VCaP (cell line): ENCODE data around the gene TMEM80.
A peak's percentile ranks its signal among the peaks of the same experiment; 100 is the strongest.
"Not testable (repeated sequence)": the region's sequence is repeated elsewhere in the genome, so short reads cannot be mapped to it uniquely, and the experiment has no call there.

ENCODE experiments used
- H3K27ac ChIP-seq: fragments of 450-650 bp; 2 replicates; pipeline ENCODE4 v1.5.1; 2017
- TF ChIP-seq, protein P1 (sequence below): fragments of 450-650 bp; conservative IDR thresholded peaks from 2 replicates; pipeline ENCODE4 v1.5.1; 2017; ENCODE audit warnings: mild to moderate bottlenecking, moderate library complexity

Gene TMEM80

DNA sequence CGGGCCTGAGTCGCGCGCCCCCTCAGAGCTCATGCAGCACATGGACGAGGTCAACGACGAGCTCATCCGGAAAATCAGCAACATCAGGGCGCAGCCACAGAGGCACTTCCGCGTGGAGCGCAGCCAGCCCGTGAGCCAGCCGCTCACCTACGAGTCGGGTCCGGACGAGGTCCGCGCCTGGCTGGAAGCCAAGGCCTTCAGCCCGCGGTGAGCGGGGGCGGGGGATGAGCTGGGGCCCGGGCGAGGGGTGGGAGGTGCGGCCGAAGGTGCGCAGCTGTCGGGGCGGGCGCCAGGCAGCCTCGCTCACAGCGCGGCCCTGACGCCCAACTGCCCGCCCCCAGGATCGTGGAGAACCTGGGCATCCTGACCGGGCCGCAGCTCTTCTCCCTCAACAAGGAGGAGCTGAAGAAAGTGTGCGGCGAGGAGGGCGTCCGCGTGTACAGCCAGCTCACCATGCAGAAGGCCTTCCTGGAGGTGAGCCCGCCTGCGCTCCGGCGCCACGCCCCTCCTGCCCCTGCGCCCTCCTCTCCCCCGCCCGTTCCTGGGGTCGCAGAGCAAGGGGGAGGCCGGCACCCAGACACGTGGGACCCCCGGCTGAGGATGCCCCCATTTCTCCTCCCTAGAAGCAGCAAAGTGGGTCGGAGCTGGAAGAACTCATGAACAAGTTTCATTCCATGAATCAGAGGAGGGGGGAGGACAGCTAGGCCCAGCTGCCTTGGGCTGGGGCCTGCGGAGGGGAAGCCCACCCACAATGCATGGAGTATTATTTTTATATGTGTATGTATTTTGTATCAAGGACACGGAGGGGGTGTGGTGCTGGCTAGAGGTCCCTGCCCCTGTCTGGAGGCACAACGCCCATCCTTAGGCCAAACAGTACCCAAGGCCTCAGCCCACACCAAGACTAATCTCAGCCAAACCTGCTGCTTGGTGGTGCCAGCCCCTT lies 30.9 kb downstream of the TMEM80 start:
- TF ChIP-seq, protein P1, sequence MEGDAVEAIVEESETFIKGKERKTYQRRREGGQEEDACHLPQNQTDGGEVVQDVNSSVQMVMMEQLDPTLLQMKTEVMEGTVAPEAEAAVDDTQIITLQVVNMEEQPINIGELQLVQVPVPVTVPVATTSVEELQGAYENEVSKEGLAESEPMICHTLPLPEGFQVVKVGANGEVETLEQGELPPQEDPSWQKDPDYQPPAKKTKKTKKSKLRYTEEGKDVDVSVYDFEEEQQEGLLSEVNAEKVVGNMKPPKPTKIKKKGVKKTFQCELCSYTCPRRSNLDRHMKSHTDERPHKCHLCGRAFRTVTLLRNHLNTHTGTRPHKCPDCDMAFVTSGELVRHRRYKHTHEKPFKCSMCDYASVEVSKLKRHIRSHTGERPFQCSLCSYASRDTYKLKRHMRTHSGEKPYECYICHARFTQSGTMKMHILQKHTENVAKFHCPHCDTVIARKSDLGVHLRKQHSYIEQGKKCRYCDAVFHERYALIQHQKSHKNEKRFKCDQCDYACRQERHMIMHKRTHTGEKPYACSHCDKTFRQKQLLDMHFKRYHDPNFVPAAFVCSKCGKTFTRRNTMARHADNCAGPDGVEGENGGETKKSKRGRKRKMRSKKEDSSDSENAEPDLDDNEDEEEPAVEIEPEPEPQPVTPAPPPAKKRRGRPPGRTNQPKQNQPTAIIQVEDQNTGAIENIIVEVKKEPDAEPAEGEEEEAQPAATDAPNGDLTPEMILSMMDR, result no peak
- H3K27ac ChIP-seq, result peak overlapping the region; percentile 94

DNA sequence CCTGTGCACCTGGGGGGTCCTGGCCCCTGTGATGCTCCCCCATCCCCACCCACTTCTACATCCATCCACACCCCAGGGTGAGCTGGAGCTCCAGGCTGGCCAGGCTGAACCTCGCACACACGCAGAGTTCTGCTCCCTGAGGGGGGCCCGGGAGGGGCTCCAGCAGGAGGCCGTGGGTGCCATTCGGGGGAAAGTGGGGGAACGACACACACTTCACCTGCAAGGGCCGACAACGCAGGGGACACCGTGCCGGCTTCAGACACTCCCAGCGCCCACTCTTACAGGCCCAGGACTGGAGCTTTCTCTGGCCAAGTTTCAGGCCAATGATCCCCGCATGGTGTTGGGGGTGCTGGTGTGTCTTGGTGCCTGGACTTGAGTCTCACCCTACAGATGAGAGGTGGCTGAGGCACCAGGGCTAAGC lies 31.7 kb downstream of the TMEM80 start:
- TF ChIP-seq, protein P1, result no peak
- peak overlapping the region; percentile 94 for H3K27ac ChIP-seq

DNA sequence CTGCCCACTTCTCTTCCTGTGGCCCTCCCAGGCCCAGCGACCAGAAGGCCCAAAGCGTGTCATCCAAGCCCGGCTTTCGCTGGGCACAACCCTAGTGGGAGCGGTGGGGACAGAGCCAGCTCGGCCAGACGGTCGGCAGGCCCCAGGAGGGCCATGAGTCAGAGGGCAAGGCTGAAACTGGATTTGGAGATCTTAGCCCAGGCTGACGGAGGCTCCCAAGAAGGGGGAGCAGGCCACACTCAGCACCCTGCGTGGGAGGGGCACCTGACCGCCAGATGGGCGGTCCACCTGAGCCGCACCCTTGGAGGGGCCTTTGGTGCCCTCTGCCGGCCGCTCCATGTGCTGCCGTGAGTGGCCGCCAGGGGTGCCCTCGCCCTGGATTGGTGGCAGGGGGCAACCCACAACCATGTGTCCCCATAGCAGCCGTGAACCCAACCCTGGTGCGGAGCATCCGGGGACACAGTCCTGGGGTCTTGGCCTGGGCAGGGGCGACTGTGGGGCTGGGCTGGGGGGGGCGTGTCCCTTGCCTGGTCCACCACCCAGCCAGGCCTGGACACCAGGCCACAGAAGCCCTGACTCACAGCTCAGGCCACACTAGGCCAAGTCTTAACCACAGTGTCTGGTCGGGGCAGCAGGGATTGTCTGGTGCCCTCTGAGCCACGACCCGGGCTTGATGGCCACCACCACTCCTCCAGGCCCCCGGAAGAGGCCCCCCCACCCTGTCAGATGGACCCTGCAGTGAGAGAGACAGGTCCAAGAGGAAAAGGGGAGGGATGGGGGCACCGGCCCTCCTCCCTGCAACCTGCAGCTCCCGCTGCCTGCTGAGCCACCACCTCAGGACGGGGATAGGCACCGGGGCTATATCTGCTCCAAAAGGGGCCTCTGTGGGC lies 32.5 kb downstream of the TMEM80 start:
- TF ChIP-seq, protein P1, result peak; percentile 91
- H3K27ac ChIP-seq, result peak overlapping the region; percentile 94

DNA sequence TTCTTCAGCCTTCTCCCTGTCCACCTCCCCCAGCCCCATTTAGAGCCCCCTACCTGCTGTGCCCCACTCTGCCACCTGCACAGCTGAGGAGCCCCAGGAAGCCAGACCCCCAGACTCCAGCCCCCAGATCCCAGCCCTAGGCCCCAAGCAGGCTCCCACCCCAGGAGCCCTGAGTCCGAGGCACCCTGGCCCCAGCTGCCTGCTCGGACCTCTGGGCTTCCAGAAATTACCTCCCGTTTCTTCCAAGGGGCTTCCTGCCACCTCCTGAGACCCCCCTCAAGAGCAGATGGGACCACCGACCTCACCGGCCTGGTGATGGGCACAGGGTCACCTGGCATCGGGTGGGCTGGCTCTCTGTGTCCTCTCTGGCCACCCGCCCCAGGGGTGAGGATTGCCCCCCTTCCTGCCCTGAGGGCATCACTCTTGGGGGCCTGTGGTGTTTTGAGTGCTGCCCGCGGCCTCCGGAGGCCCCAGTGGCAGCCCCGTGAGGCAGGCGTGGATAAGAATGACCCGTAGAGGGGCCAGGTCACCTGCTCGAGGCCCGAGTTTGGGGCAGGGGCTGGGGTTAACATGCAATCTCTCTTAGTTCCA lies 33.4 kb downstream of the TMEM80 start:
- TF ChIP-seq, protein P1, result no peak
- no peak overlapping the region; the same call in 1 of the 2 replicates for H3K27ac ChIP-seq

DNA sequence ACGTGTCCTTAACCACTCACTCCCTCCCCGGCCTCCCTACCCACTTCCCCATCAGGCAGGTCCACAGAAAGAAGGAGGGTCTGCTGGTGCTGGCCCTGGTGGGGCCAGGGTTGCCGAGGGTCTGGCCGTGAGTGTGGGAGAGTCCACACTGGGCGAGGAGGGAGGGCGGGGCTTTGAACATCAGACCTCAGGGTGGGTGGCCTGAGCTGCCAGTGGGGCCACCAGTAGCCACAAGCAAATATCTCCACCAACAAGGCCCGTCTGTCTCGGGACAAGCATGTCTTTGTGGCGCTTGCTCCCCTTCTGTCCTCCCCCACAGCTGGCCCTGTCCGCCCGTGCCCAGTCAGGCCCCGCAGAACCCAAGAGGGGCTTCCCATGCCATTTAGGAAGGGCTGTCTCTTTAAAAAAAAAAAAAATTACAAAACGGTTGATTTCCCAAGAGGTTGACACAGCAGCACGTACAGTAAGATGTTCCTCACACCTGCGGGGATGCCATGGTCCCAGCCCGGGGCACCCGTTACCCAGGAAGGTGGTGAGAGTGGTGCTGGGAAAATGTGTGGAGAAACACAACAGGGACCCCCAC lies 34.0 kb downstream of the TMEM80 start:
- no peak overlapping the region for H3K27ac ChIP-seq
- TF ChIP-seq, protein P1, result no peak

DNA sequence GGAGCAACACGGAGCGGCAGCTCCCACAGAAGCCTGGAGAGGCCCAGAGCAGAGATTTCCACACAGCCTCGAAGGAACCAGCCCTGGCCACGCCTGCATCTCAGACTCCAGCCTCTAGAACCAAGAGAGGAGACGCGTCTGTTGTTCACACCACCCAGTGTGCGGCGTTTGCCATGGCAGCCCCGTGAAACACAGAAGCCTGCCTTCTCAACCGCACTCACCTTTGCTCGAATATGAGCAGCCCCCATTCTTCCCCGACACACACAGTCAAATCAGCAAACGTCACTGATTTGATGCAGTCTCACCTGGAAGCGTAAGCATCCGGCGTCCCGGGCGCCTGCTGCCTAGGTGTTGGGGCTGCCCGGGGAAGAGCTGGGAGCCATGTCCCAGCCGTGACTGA lies 37.5 kb downstream of the TMEM80 start:
- H3K27ac ChIP-seq, result no peak overlapping the region
- TF ChIP-seq, protein P1, result no peak

DNA sequence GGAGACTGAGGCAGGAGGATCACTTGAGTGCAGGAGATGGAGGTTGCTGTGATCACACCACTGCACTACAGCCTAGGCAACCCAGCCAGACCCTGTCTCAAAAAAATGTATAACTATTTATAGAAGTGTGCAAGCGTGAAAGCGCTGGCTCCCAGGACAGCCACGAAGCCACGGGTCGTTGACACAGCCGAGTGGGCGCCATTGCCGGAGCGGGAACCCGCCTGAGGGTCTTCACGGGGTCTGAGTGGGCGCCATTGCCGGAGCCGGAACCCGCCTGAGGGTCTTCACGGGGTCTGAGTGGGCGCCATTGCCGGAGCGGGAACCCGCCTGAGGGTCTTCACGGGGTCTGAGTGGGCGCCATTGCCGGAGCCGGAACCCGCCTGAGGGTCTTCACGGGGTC lies 38.9 kb downstream of the TMEM80 start:
- H3K27ac ChIP-seq, result not testable (repeated sequence)
